B cell (primary cell): ENCODE data around the gene MPC1. TPM values are rescaled to one million over a fixed set of nuclear protein-coding genes. Genes with fewer than 3 reads are reported as not detected.

Experiments used
- ATAC-seq: fragments of 200-7000 bp; cut with Tn5 transposase; one replicate; pipeline ENCODE4 v1.10.0; 2021; ENCODE audit warnings: low read depth, mild to moderate bottlenecking, moderate number of reproducible peaks, moderate library complexity
- CTCF ChIA-PET: fragments of 350-600 bp; sonication (Branson Sonifier 250); formaldehyde crosslinking; loops from one replicate; lab custom pipeline; 2021; ENCODE audit warnings: antibody characterized with exemption, inconsistent platforms; lab: Charles Lee
- POLR2A ChIA-PET: fragments of 350-600 bp; sonication (Branson Sonifier 250); formaldehyde crosslinking; loops from one replicate; lab custom pipeline; 2021; ENCODE audit warnings: antibody characterized with exemption; lab: Charles Lee
- DNase-seq: peaks from one replicate; pipeline ENCODE4 v3.0.0; 2013
- H2AFZ ChIP-seq: 2 replicates; pipeline ENCODE4 v1.6.1; 2012; ENCODE audit warnings: mild to moderate bottlenecking, low read depth, low read length; ENCODE audit not compliant: insufficient read depth, poor library complexity, severe bottlenecking
- H3K27ac ChIP-seq, 2 donors: 1 replicate in 1 of 2; 2 replicates in 1 of 2; pipeline ENCODE4 v1.5.1; 2012 to 2013; ENCODE audit warnings: low read length in 2 of 2, mild to moderate bottlenecking in 2 of 2, moderate library complexity in 1 of 2
- H3K27me3 ChIP-seq, 4 experiments: fragments of 200-600 bp in 1 of 4; sonication (generic) in 1 of 4; replicated peaks in 1 of 4; 1 replicate in 2 of 4; 2 replicates in 2 of 4; pipeline versions ENCODE4 v1.6.1 to v1.7.0; 2013 to 2016; ENCODE audit warnings: low read length in 3 of 4, mild to moderate bottlenecking in 2 of 4, mixed read lengths in 1 of 4, moderate library complexity in 1 of 4; ENCODE audit not compliant: insufficient read depth in 4 of 4, control insufficient read depth in 3 of 4; ENCODE audit errors: control extremely low read depth in 1 of 4
- H3K36me3 ChIP-seq, 2 experiments: replicated peaks in 1 of 2; 1 replicate in 1 of 2; 2 replicates in 1 of 2; pipeline versions ENCODE4 v1.6.1 to v1.7.1; 2013; ENCODE audit warnings: low read length in 1 of 2; ENCODE audit not compliant: insufficient read depth in 2 of 2, control insufficient read depth in 1 of 2; ENCODE audit errors: control extremely low read depth in 1 of 2, extremely low read depth in 1 of 2
- H3K4me1 ChIP-seq, 2 donors: fragments of 200-600 bp in 1 of 2; sonication (generic) in 1 of 2; 1 replicate in 1 of 2; 2 replicates in 1 of 2; pipeline versions ENCODE4 v1.5.1 to v1.6.1; 2013 to 2017; ENCODE audit warnings: low read length in 2 of 2; ENCODE audit not compliant: control insufficient read depth in 2 of 2, insufficient read depth in 2 of 2
- H3K4me2 ChIP-seq: replicated peaks from 2 replicates; pipeline ENCODE3; 2012; ENCODE audit warnings: mild to moderate bottlenecking, low read depth, low read length; ENCODE audit not compliant: poor library complexity, severe bottlenecking
- H3K4me3 ChIP-seq, 5 experiments: fragments of 200-600 bp in 1 of 5; sonication (generic) in 1 of 5; 1 replicate in 3 of 5; 2 replicates in 2 of 5; pipeline versions ENCODE4 v1.5.1 to v1.7.0; 2011 to 2016; ENCODE audit warnings: low read length in 4 of 5, mild to moderate bottlenecking in 4 of 5, low read depth in 2 of 5, control low read depth in 1 of 5, moderate library complexity in 1 of 5; ENCODE audit not compliant: insufficient read depth in 1 of 5; ENCODE audit errors: control extremely low read depth in 1 of 5, extremely low read depth in 1 of 5
- H3K79me2 ChIP-seq: fragments of 200-600 bp; sonication (generic); one replicate; pipeline ENCODE4 v1.6.0; 2016; ENCODE audit warnings: low read length; ENCODE audit not compliant: control insufficient read depth, insufficient read depth
- H3K9ac ChIP-seq: fragments of 200-600 bp; sonication (generic); 2 replicates; pipeline ENCODE4 v1.6.1; 2017; ENCODE audit warnings: mild to moderate bottlenecking, low read length, moderate library complexity
- H3K9me3 ChIP-seq, 3 donors: one replicate each; pipeline versions ENCODE4 v1.6.1 to v1.7.1; 2013; ENCODE audit warnings: low read length in 2 of 3; ENCODE audit not compliant: control insufficient read depth in 2 of 3, insufficient read depth in 1 of 3; ENCODE audit errors: control extremely low read depth in 1 of 3
- H4K20me1 ChIP-seq: 2 replicates; pipeline ENCODE4 v1.6.0; 2012; ENCODE audit warnings: mild to moderate bottlenecking, low read length; ENCODE audit not compliant: insufficient read depth, control insufficient read depth, poor library complexity, severe bottlenecking
- H3K27ac Mint-ChIP-seq: one replicate; pipeline ENCODE4 v1.8.0; 2021; ENCODE audit warnings: mixed read lengths
- H3K27me3 Mint-ChIP-seq: one replicate; pipeline ENCODE4 v1.8.0; 2021; ENCODE audit warnings: mixed read lengths
- H3K4me1 Mint-ChIP-seq: one replicate; pipeline ENCODE4 v1.8.0; 2021; ENCODE audit warnings: mixed read lengths
- H3K4me3 Mint-ChIP-seq: one replicate; pipeline ENCODE4 v1.8.0; 2021; ENCODE audit warnings: mixed read lengths
- H3K9me3 Mint-ChIP-seq: one replicate; pipeline ENCODE4 v1.8.0; 2022; ENCODE audit warnings: mixed read lengths; ENCODE audit not compliant: insufficient read depth
- EZH2 ChIP-seq: IDR thresholded peaks from 2 replicates; pipeline ENCODE4 v1.6.1; 2012; ENCODE audit warnings: borderline replicate concordance, low read depth, mild to moderate bottlenecking, moderate library complexity, low read length; ENCODE audit not compliant: insufficient read depth, poor library complexity, severe bottlenecking
- WGBS: methylation state at CpG from one replicate; pipeline ENCODE4 v1.1.5; 2013; ENCODE audit warnings: missing lambda C conversion rate; ENCODE audit not compliant: insufficient coverage; 5-methylcytosine and 5-hydroxymethylcytosine counted together
- intact Hi-C: fragments of 100-400 bp; cut with micrococcal nuclease; formaldehyde crosslinking; loops from one replicate; pipeline ENCODE4 v1.10.0; 2022
- polyA plus RNA-seq: library from polyadenylated mRNA; depleted of rRNA; stranded (reverse); fragments of >200 nt; gene quantifications from 2 replicates; pipeline ENCODE4 v1.2.3, GENCODE V29; 2012
- total RNA-seq, 2 donors: library from RNA; stranded (reverse); fragments of 120-200 nt in 1 of 2; gene quantifications; 1 replicate in 1 of 2; 2 replicates in 1 of 2; pipeline versions ENCODE4 v1.2.3 to v1.2.4, GENCODE V29; 2013 to 2022
- TF ChIP-seq, protein P1 (sequence below): fragments of 200-600 bp; IDR thresholded peaks from one replicate; pipeline ENCODE4 v1.8.0; 2022; ENCODE audit warnings: antibody characterized with exemption, mild to moderate bottlenecking

MPC1 gene
- total and polyA plus RNA-seq, 2 donors (not counting 1 experiment from before 2014, with no cell fraction given): 19.8 to 23.9 TPM

- Histone ChIP-seq H3K79me2 (no peaks in the 10 kb centered on the region), H4K20me1 (no peaks in the 10 kb centered on the region), H3K27me3 (no peaks in the 10 kb centered on the region), H3K27ac (no peak overlapping the region), H3K36me3 (no peaks in the 10 kb centered on the region), H3K4me1 (peaks cover 0 to 7% of the 10 kb centered on the region in 2 donors), H3K9me3 (no peaks in the 10 kb centered on the region), H3K4me2 (no peak overlapping the region), H3K4me3 (no peak overlapping the region), H2AFZ (no peak overlapping the region), H3K9ac (no peak overlapping the region)
- TF ChIP-seq EZH2: no peak
- TF ChIP-seq, protein P1, sequence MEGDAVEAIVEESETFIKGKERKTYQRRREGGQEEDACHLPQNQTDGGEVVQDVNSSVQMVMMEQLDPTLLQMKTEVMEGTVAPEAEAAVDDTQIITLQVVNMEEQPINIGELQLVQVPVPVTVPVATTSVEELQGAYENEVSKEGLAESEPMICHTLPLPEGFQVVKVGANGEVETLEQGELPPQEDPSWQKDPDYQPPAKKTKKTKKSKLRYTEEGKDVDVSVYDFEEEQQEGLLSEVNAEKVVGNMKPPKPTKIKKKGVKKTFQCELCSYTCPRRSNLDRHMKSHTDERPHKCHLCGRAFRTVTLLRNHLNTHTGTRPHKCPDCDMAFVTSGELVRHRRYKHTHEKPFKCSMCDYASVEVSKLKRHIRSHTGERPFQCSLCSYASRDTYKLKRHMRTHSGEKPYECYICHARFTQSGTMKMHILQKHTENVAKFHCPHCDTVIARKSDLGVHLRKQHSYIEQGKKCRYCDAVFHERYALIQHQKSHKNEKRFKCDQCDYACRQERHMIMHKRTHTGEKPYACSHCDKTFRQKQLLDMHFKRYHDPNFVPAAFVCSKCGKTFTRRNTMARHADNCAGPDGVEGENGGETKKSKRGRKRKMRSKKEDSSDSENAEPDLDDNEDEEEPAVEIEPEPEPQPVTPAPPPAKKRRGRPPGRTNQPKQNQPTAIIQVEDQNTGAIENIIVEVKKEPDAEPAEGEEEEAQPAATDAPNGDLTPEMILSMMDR: no peak
- DNase-seq (no peak), ATAC-seq (no peak)
- 96% methylated on average over 8 of the region's 13 CpGs for WGBS
- H3K4me3 Mint-ChIP-seq: no peak overlapping the region
- no peak overlapping the region for H3K27ac Mint-ChIP-seq
- POLR2A ChIA-PET: no interaction called here
- CTCF ChIA-PET: interaction anchor here (1.6 to 3.7 kb wide), 3 partner anchors 12 to 109 kb away, joined by 3 to 21 read pairs (median 12); no protein-coding TSS in a partner anchor
- peaks cover 12% of the 10 kb centered on the region for H3K27me3 Mint-ChIP-seq
- H3K4me1 Mint-ChIP-seq: peaks cover 5% of the 10 kb centered on the region
- no peaks in the 10 kb centered on the region for H3K9me3 Mint-ChIP-seq
- intact Hi-C loops: loop anchor here (10.0 kb wide), 1 partner anchor 736 kb away; the partner anchor contains the start of gene CCR6
Observed at GRCh38 chr6:166388290-166389004, 5.7 kb upstream of the MPC1 start.

DNA sequence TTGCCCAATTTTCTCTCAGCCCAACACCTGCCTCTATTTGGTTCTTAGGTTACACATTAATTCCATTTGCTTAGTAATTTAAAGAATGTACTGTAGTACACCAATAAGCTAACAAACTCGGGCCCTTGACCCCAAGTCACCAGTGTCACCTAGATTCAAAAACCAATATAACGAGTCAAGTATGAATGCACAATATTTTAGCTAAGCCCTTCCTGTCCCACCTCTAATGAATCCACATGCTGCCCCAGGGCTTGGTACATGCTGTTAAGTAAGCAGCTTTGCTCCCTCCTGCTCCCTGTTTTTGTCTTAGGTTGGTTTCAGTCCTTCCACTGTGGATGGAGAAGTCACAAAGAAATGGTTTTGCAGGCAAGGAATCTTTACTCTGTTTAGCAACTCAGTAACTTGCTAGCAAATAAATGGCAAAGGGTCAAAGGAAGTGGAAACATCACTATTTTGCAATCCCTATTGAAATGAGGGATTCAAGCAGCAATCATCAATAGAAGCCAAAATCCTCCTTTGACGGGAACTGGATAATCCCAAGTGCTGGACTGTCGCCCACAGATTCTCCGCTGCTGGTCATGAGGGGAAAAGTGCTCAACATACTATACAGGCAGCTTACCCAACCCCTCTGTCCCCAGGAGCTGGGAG is 5.0 kb upstream of the MPC1 start:
- Histone ChIP-seq H3K4me1 (peaks cover 0 to 8% of the 10 kb centered on the region in 2 donors), H3K9ac (no peak overlapping the region), H4K20me1 (no peaks in the 10 kb centered on the region), H3K27ac (no peak overlapping the region), H3K36me3 (no peaks in the 10 kb centered on the region), H3K9me3 (no peaks in the 10 kb centered on the region), H3K4me3 (no peak overlapping the region), H3K79me2 (no peaks in the 10 kb centered on the region), H2AFZ (no peak overlapping the region), H3K4me2 (no peak overlapping the region), H3K27me3 (no peaks in the 10 kb centered on the region)
- Mint-ChIP-seq H3K9me3 (no peaks in the 10 kb centered on the region), H3K4me1 (peaks cover 5% of the 10 kb centered on the region), H3K4me3 (no peak overlapping the region), H3K27me3 (peaks cover 12% of the 10 kb centered on the region), H3K27ac (no peak overlapping the region)
- WGBS: 100% methylated on average over 2 of the region's 5 CpGs
- ChIA-PET POLR2A (no interaction called here), CTCF (interaction anchor here (1.6 to 3.7 kb wide), 3 partner anchors 12 to 108 kb away, joined by 3 to 21 read pairs (median 12); no protein-coding TSS in a partner anchor)
- TF ChIP-seq, protein P1: no peak
- TF ChIP-seq EZH2: no peak
- no peak for DNase-seq
- no peak for ATAC-seq
- intact Hi-C loops: loop anchor here (10.0 kb wide), 1 partner anchor 737 kb away; the partner anchor contains the start of gene CCR6
